CD4-positive, alpha-beta memory T cell (primary cell): ENCODE measurements around the gene IL1RAPL2. TPM values are rescaled to one million over a fixed set of nuclear protein-coding genes. Genes with fewer than 3 reads are reported as not detected.
"Not testable (repeated sequence)": the region's sequence is repeated elsewhere in the genome, so short reads cannot be mapped to it uniquely, and the experiment has no call there.

Source experiments
- CTCF ChIA-PET: fragments of 350-600 bp; sonication (Branson Sonifier 250); formaldehyde crosslinking; loops from one replicate; lab custom pipeline; 2021; ENCODE audit warnings: inconsistent platforms; ENCODE audit not compliant: partially characterized antibody; lab: Charles Lee
- POLR2A ChIA-PET: fragments of 350-600 bp; sonication (Branson Sonifier 250); formaldehyde crosslinking; loops from one replicate; lab custom pipeline; 2021; ENCODE audit not compliant: partially characterized antibody; lab: Charles Lee
- DNase-seq, 5 donors: peaks; one replicate each; pipeline versions ENCODE4 v3.0.0 to v3.0.0-alpha.2; 2020 to 2022; ENCODE audit warnings: mixed read lengths in 1 of 5
- H3K27ac ChIP-seq: one replicate; pipeline ENCODE4 v1.7.0; 2013; ENCODE audit warnings: low read depth, low read length
- H3K27me3 ChIP-seq: 2 replicates; pipeline ENCODE4 v1.7.0; 2013; ENCODE audit warnings: mild to moderate bottlenecking, low read length, moderate library complexity; ENCODE audit not compliant: insufficient read depth
- H3K36me3 ChIP-seq: 2 replicates; pipeline ENCODE4 v1.7.0; 2013; ENCODE audit warnings: mild to moderate bottlenecking, low read length, moderate library complexity; ENCODE audit not compliant: insufficient read depth
- H3K4me1 ChIP-seq: 2 replicates; pipeline ENCODE4 v1.7.0; 2013; ENCODE audit warnings: mild to moderate bottlenecking, low read length, moderate library complexity; ENCODE audit not compliant: insufficient read depth
- H3K4me3 ChIP-seq, 2 donors: one replicate each; pipeline ENCODE4 v1.7.0; 2013; ENCODE audit warnings: low read length in 2 of 2, mild to moderate bottlenecking in 1 of 2
- H3K9me3 ChIP-seq, 2 donors: one replicate each; pipeline ENCODE4 v1.7.0; 2013; ENCODE audit warnings: low read length in 2 of 2, control low read depth in 1 of 2; ENCODE audit not compliant: control insufficient read depth in 1 of 2
- H3K27ac Mint-ChIP-seq, 7 donors: one replicate each; pipeline ENCODE4 v1.8.0; 2020 to 2021; ENCODE audit warnings: mixed read lengths in 7 of 7, mild to moderate bottlenecking in 6 of 7, inconsistent platforms in 3 of 7, moderate library complexity in 3 of 7
- H3K27me3 Mint-ChIP-seq, 2 donors: one replicate each; pipeline ENCODE4 v1.8.0; 2020 to 2021; ENCODE audit warnings: mixed read lengths in 2 of 2
- H3K36me3 Mint-ChIP-seq, 2 donors: one replicate each; pipeline ENCODE4 v1.8.0; 2020 to 2021; ENCODE audit warnings: mixed read lengths in 2 of 2, inconsistent platforms in 1 of 2, mild to moderate bottlenecking in 1 of 2
- H3K4me1 Mint-ChIP-seq, 4 donors: one replicate each; pipeline ENCODE4 v1.8.0; 2020 to 2021; ENCODE audit warnings: mixed read lengths in 4 of 4, mild to moderate bottlenecking in 1 of 4
- H3K4me3 Mint-ChIP-seq, 8 donors: one replicate each; pipeline ENCODE4 v1.8.0; 2020 to 2021; ENCODE audit warnings: mixed read lengths in 8 of 8, mild to moderate bottlenecking in 7 of 8, moderate library complexity in 6 of 8, inconsistent platforms in 3 of 8
- H3K9me3 Mint-ChIP-seq, 8 donors: one replicate each; pipeline ENCODE4 v1.8.0; 2020 to 2021; ENCODE audit warnings: mixed read lengths in 8 of 8, mild to moderate bottlenecking in 5 of 8, inconsistent platforms in 3 of 8, moderate library complexity in 1 of 8
- intact Hi-C: fragments of 100-400 bp; cut with micrococcal nuclease; formaldehyde crosslinking; loops from one replicate; pipeline ENCODE4 v1.15.1; 2023
- polyA plus RNA-seq, 2 donors: library from polyadenylated mRNA; unstranded; fragments of 300-500 nt; fragmentation: Illumina TruSeq; gene quantifications; one replicate each; pipeline ENCODE4 v1.2.3, GENCODE V29; 2021
- total RNA-seq, 2 experiments: library from RNA; stranded (reverse); gene quantifications; one replicate each; pipeline ENCODE4 v1.2.3, GENCODE V29; 2021

Gene IL1RAPL2
- total RNA-seq, result not detected
- polyA plus RNA-seq, result not detected

- no peaks in the 10 kb centered on the region for H3K36me3 ChIP-seq
- H3K27ac ChIP-seq, result no peak within 1 kb of the TSS
- intact Hi-C loops, result no loop called here
- peaks cover 0 to 3% of the 10 kb centered on the region in 2 donors for H3K27me3 Mint-ChIP-seq
- no peaks in the 10 kb centered on the region for H3K4me1 ChIP-seq
- H3K9me3 ChIP-seq, result no peaks in the 10 kb centered on the region
- no peaks in the 10 kb centered on the region for H3K4me1 Mint-ChIP-seq
- no peaks in the 10 kb centered on the region for H3K27me3 ChIP-seq
- ChIA-PET CTCF (no interaction called here), POLR2A (no interaction called here)
- peaks cover 0 to 8% (median 0%) of the 10 kb centered on the region in 8 donors for H3K9me3 Mint-ChIP-seq
- no peak within 1 kb of the TSS for H3K4me3 Mint-ChIP-seq
- no peak for DNase-seq
- H3K27ac Mint-ChIP-seq, result no peak within 1 kb of the TSS
- no peaks in the 10 kb centered on the region for H3K36me3 Mint-ChIP-seq
- no peak within 1 kb of the TSS for H3K4me3 ChIP-seq
Observed at GRCh38 chrX:104565791-104566680, at the start of gene IL1RAPL2. IL1RAPL2 (plus strand) TSS chrX:104566199.

GRCh38 chrX:104522386-104522785 lies 43.6 kb upstream of the IL1RAPL2 start:
- H3K27me3 Mint-ChIP-seq, result no peaks in the 10 kb centered on the region
- H3K4me1 Mint-ChIP-seq, result no peaks in the 10 kb centered on the region
- H3K9me3 ChIP-seq, result no peaks in the 10 kb centered on the region
- H3K4me3 Mint-ChIP-seq, result no peak overlapping the region
- DNase-seq, result no peak
- peaks cover 0 to 9% (median 4%) of the 10 kb centered on the region in 8 donors for H3K9me3 Mint-ChIP-seq
- ChIA-PET CTCF (no interaction called here), POLR2A (no interaction called here)
- H3K36me3 ChIP-seq, result no peaks in the 10 kb centered on the region
- no peaks in the 10 kb centered on the region for H3K27me3 ChIP-seq
- intact Hi-C loops, result no loop called here
- H3K27ac ChIP-seq, result no peak overlapping the region
- no peaks in the 10 kb centered on the region for H3K36me3 Mint-ChIP-seq
- H3K27ac Mint-ChIP-seq, result no peak overlapping the region
- H3K4me1 ChIP-seq, result no peaks in the 10 kb centered on the region
- H3K4me3 ChIP-seq, result no peak overlapping the region

GRCh38 chrX:104523858-104524257 lies 42.1 kb upstream of the IL1RAPL2 start:
- Histone ChIP-seq H3K9me3 (no peaks in the 10 kb centered on the region), H3K4me1 (no peaks in the 10 kb centered on the region), H3K36me3 (no peaks in the 10 kb centered on the region), H3K27ac (no peak overlapping the region), H3K4me3 (no peak overlapping the region), H3K27me3 (no peaks in the 10 kb centered on the region)
- Mint-ChIP-seq H3K9me3 (peaks cover 0 to 9% (median 4%) of the 10 kb centered on the region in 8 donors), H3K27me3 (no peaks in the 10 kb centered on the region), H3K4me3 (no peak overlapping the region), H3K4me1 (no peaks in the 10 kb centered on the region), H3K27ac (no peak overlapping the region), H3K36me3 (no peaks in the 10 kb centered on the region)
- ChIA-PET POLR2A (no interaction called here), CTCF (no interaction called here)
- DNase-seq, result no peak
- intact Hi-C loops, result no loop called here

- Histone ChIP-seq H3K9me3 (no peaks in the 10 kb centered on the region), H3K4me1 (no peaks in the 10 kb centered on the region), H3K27me3 (no peaks in the 10 kb centered on the region), H3K27ac (no peak overlapping the region), H3K36me3 (no peaks in the 10 kb centered on the region), H3K4me3 (no peak overlapping the region)
- no peaks in the 10 kb centered on the region for H3K4me1 Mint-ChIP-seq
- CTCF ChIA-PET, result no interaction called here
- POLR2A ChIA-PET, result no interaction called here
- H3K27ac Mint-ChIP-seq, result no peak overlapping the region
- no peak overlapping the region for H3K4me3 Mint-ChIP-seq
- no peaks in the 10 kb centered on the region for H3K36me3 Mint-ChIP-seq
- H3K9me3 Mint-ChIP-seq, result peaks cover 0 to 12% (median 3%) of the 10 kb centered on the region in 8 donors
- no peak for DNase-seq
- intact Hi-C loops, result no loop called here
- no peaks in the 10 kb centered on the region for H3K27me3 Mint-ChIP-seq
Observed at GRCh38 chrX:104539081-104539480, 26.9 kb upstream of the IL1RAPL2 start.

GRCh38 chrX:104542447-104542846 lies 23.6 kb upstream of the IL1RAPL2 start:
- H3K27me3 Mint-ChIP-seq, H3K36me3 Mint-ChIP-seq: not testable (repeated sequence)

GRCh38 chrX:104564335-104564734 lies 1.7 kb upstream of the IL1RAPL2 start:
- no peak overlapping the region for H3K4me3 Mint-ChIP-seq
- ChIA-PET POLR2A (no interaction called here), CTCF (no interaction called here)
- Histone ChIP-seq H3K9me3 (no peaks in the 10 kb centered on the region), H3K4me1 (no peaks in the 10 kb centered on the region), H3K27ac (no peak overlapping the region), H3K27me3 (no peaks in the 10 kb centered on the region), H3K4me3 (no peak overlapping the region), H3K36me3 (no peaks in the 10 kb centered on the region)
- H3K27ac Mint-ChIP-seq, result no peak overlapping the region
- H3K36me3 Mint-ChIP-seq, result no peaks in the 10 kb centered on the region
- no peak for DNase-seq
- H3K9me3 Mint-ChIP-seq, result peaks cover 0 to 8% (median 0%) of the 10 kb centered on the region in 8 donors
- intact Hi-C loops, result no loop called here
- H3K27me3 Mint-ChIP-seq, result peaks cover 0 to 3% of the 10 kb centered on the region in 2 donors
- H3K4me1 Mint-ChIP-seq, result no peaks in the 10 kb centered on the region

More at GRCh38 chrX:104542447-104542846, 23.6 kb upstream of the IL1RAPL2 start:
- DNase-seq, H3K9me3 ChIP-seq, H3K27ac ChIP-seq, CTCF ChIA-PET, H3K4me1 ChIP-seq, POLR2A ChIA-PET, intact Hi-C loops, H3K4me3 Mint-ChIP-seq, H3K4me1 Mint-ChIP-seq, H3K36me3 ChIP-seq, H3K27me3 ChIP-seq, H3K4me3 ChIP-seq, H3K27ac Mint-ChIP-seq: not testable (repeated sequence)
- peaks cover 0 to 14% (median 3%) of the 10 kb centered on the region in 8 donors for H3K9me3 Mint-ChIP-seq

GRCh38 chrX:104564921-104565703 lies 887 bp upstream of the IL1RAPL2 start:
- Mint-ChIP-seq H3K9me3 (peaks cover 0 to 8% (median 0%) of the 10 kb centered on the region in 8 donors), H3K4me3 (no peak overlapping the region), H3K27ac (no peak overlapping the region), H3K36me3 (no peaks in the 10 kb centered on the region), H3K4me1 (no peaks in the 10 kb centered on the region), H3K27me3 (peaks cover 0 to 3% of the 10 kb centered on the region in 2 donors)
- intact Hi-C loops, result no loop called here
- no peaks in the 10 kb centered on the region for H3K9me3 ChIP-seq
- no peaks in the 10 kb centered on the region for H3K36me3 ChIP-seq
- no peaks in the 10 kb centered on the region for H3K27me3 ChIP-seq
- DNase-seq, result no peak
- H3K27ac ChIP-seq, result no peak overlapping the region
- ChIA-PET CTCF (no interaction called here), POLR2A (no interaction called here)
- H3K4me3 ChIP-seq, result no peak overlapping the region
- no peaks in the 10 kb centered on the region for H3K4me1 ChIP-seq
